Right lobe of liver (tissue), 6 donors: ENCODE data around the gene PSD4. TPM values are rescaled to one million over a fixed set of nuclear protein-coding genes. Genes with fewer than 3 reads are reported as not detected.

Source experiments
- ATAC-seq, 4 donors: fragments of 200-7000 bp; cut with Tn5 transposase; one replicate each; pipeline ENCODE4 v1.9.1; 2020; ENCODE audit warnings: mild to moderate bottlenecking in 4 of 4, moderate library complexity in 4 of 4
- DNase-seq, 3 donors: peaks; one replicate each; pipeline ENCODE4 v3.0.0-alpha.2; 2020
- H3K27ac ChIP-seq, 3 donors: fragments of 200-600 bp; one replicate each; pipeline ENCODE4 v1.8.0; 2022
- H3K27me3 ChIP-seq, 2 donors: fragments of 200-600 bp; one replicate each; pipeline ENCODE4 v1.8.0; 2022
- H3K36me3 ChIP-seq, 4 donors: fragments of 200-600 bp; sonication (generic) in 1 of 4; one replicate each; pipeline versions ENCODE4 v1.5.1 to v1.8.0; 2017 to 2022; ENCODE audit warnings: control low read depth in 1 of 4
- H3K4me1 ChIP-seq, 4 donors: fragments of 200-600 bp; sonication (generic) in 1 of 4; one replicate each; pipeline versions ENCODE4 v1.5.1 to v1.8.0; 2017 to 2022; ENCODE audit warnings: control low read depth in 1 of 4
- H3K4me3 ChIP-seq, 3 donors: fragments of 200-600 bp; one replicate each; pipeline ENCODE4 v1.8.0; 2022
- H3K9me3 ChIP-seq, 4 donors: fragments of 200-600 bp; sonication (generic) in 1 of 4; one replicate each; pipeline versions ENCODE4 v1.5.1 to v1.8.0; 2017 to 2022; ENCODE audit warnings: control low read depth in 1 of 4
- CTCF ChIP-seq, 4 donors: fragments of 200-600 bp in 3 of 4; fragments of 450-650 bp in 1 of 4; IDR thresholded peaks; one replicate each; pipeline versions ENCODE4 v1.5.1 to v1.8.0; 2016 to 2022; ENCODE audit warnings: antibody characterized with exemption in 4 of 4, mild to moderate bottlenecking in 2 of 4
- POLR2A ChIP-seq: fragments of 450-650 bp; IDR thresholded peaks from one replicate; pipeline ENCODE4 v1.6.1; 2017; ENCODE audit warnings: antibody characterized with exemption, mild to moderate bottlenecking
- WGBS: methylation state at CpG from one replicate; pipeline ENCODE4 v1.1.6; 2018; ENCODE audit warnings: low coverage, low lambda C conversion rate; ENCODE audit not compliant: insufficient coverage; ENCODE audit errors: missing lambda C conversion rate; 5-methylcytosine and 5-hydroxymethylcytosine counted together
- intact Hi-C, 2 donors: fragments of 100-400 bp; cut with DNase I; formaldehyde crosslinking; loops; one replicate each; pipeline versions ENCODE4 v1.11.2 to v1.14.1; 2022
- total RNA-seq, 6 experiments: library from RNA; depleted of rRNA in 2 of 6; stranded (reverse); fragments of >200 nt in 2 of 6; fragmentation: NEBNext Ultra II Directional in 3 of 6; extraction: Animal tissue kit (Norgen Biotek cat#: 25700) in 3 of 6; gene quantifications; one replicate each; pipeline versions ENCODE4 v1.1.0 to v1.2.4, GENCODE V29; 2016 to 2023
- donor health status: DM: no; HTN: yes; CAD: no.
- donor health status: DM: no; HTN: no; CAD: no.
- donor health status: DM: no; HTN: no; CAD: no.
- donor health status: DM: no; HTN: yes; CAD: no.
- donor health status: DM: no; HTN: yes; CAD: no.

PSD4 gene
- total RNA-seq, 6 experiments from 2014 or later = 38.0 to 77.8 (median 58.7) TPM

- DNase-seq (no peak), ATAC-seq (no peak)
- H3K4me3 ChIP-seq = peak overlapping the region in 2 of 3 donors; percentile 18 to 24
Measured at GRCh38 chr2:113174376-113174750, 592 bp downstream of the PSD4 start.

GRCh38 chr2:113175042-113175628 lies 1.4 kb downstream of the PSD4 start:
- no peaks in the 10 kb centered on the region for H3K27me3 ChIP-seq
- H3K4me3 ChIP-seq = peak overlapping the region in 1 of 3 donors; percentile 24
- intact Hi-C loops = no loop called here
- no peaks in the 10 kb centered on the region for H3K9me3 ChIP-seq
- 45% methylated on average over 7 of the region's 8 CpGs for WGBS
- TF ChIP-seq POLR2A (no peak), CTCF (IDR thresholded peaks at IDR 0.05) (no peak)
- H3K27ac ChIP-seq = peak overlapping the region in 1 of 3 donors; percentile 54
- no peaks in the 10 kb centered on the region for H3K36me3 ChIP-seq
- DNase-seq (no peak), ATAC-seq (peak; percentile 13 to 42 (median 22))
- H3K4me1 ChIP-seq = peaks cover 0 to 3% (median 0%) of the 10 kb centered on the region in 4 donors

More at GRCh38 chr2:113174376-113174750, 592 bp downstream of the PSD4 start:
- peaks cover 0 to under 1% (median 0%) of the 10 kb centered on the region in 4 donors for H3K4me1 ChIP-seq
- TF ChIP-seq POLR2A (no peak), CTCF (IDR thresholded peaks at IDR 0.05) (no peak)
- intact Hi-C loops = no loop called here
- WGBS = no CpG with 5 or more reads among the region's 3 CpGs
- no peaks in the 10 kb centered on the region for H3K9me3 ChIP-seq
- no peaks in the 10 kb centered on the region for H3K27me3 ChIP-seq
- no peaks in the 10 kb centered on the region for H3K36me3 ChIP-seq
- peak overlapping the region in 2 of 3 donors; percentile 47 to 54 for H3K27ac ChIP-seq

GRCh38 chr2:113175736-113176695 lies 2.2 kb downstream of the PSD4 start:
- H3K9me3 ChIP-seq = no peaks in the 10 kb centered on the region
- intact Hi-C loops = no loop called here
- no peaks in the 10 kb centered on the region for H3K27me3 ChIP-seq
- ATAC-seq = no peak
- H3K4me1 ChIP-seq = peaks cover 0 to 10% (median 3%) of the 10 kb centered on the region in 4 donors
- H3K4me3 ChIP-seq = no peak overlapping the region
- no peak for TF ChIP-seq POLR2A
- TF ChIP-seq CTCF (IDR thresholded peaks at IDR 0.05) = no peak
- no peak for DNase-seq
- WGBS = 71% methylated on average over 9 of the region's 11 CpGs
- no peak overlapping the region for H3K27ac ChIP-seq
- H3K36me3 ChIP-seq = no peaks in the 10 kb centered on the region

GRCh38 chr2:113176696-113177355 lies 3.1 kb downstream of the PSD4 start:
- intact Hi-C loops = no loop called here
- no peaks in the 10 kb centered on the region for H3K9me3 ChIP-seq
- peaks cover 0 to 17% (median 8%) of the 10 kb centered on the region in 4 donors for H3K4me1 ChIP-seq
- no peaks in the 10 kb centered on the region for H3K27me3 ChIP-seq
- TF ChIP-seq POLR2A (no peak), CTCF (IDR thresholded peaks at IDR 0.05) (no peak)
- H3K27ac ChIP-seq = no peak overlapping the region
- no peak overlapping the region for H3K4me3 ChIP-seq
- ATAC-seq = no peak
- no peaks in the 10 kb centered on the region for H3K36me3 ChIP-seq
- 93% methylated on average over 2 of the region's 7 CpGs for WGBS
- no peak for DNase-seq
